Osteoblast (primary cell): ENCODE measurements around the gene DPYSL3. TPM values are rescaled to one million over a fixed set of nuclear protein-coding genes. Genes with fewer than 3 reads are reported as not detected.

Experiments used
- DNase-seq: peaks from one replicate; pipeline ENCODE4 v3.0.0; 2011; ENCODE audit warnings: low spot score, mixed read lengths; ENCODE audit not compliant: insufficient read length; ENCODE audit errors: missing footprints
- H2AFZ ChIP-seq: 2 replicates; pipeline ENCODE4 v1.6.0; 2011; ENCODE audit warnings: mild to moderate bottlenecking, low read length
- H3K27ac ChIP-seq: 2 replicates; pipeline ENCODE4 v1.5.1; 2011; ENCODE audit warnings: mild to moderate bottlenecking, low read depth, low read length, moderate library complexity
- H3K27me3 ChIP-seq: 2 replicates; pipeline ENCODE4 v1.6.0; 2012; ENCODE audit warnings: mild to moderate bottlenecking, control low read depth, inconsistent platforms, low read length, moderate library complexity; ENCODE audit not compliant: insufficient read depth
- H3K36me3 ChIP-seq: 2 replicates; pipeline ENCODE4 v1.5.1; 2011; ENCODE audit warnings: mild to moderate bottlenecking, low read length, control low read depth, moderate library complexity; ENCODE audit not compliant: insufficient read depth
- H3K4me1 ChIP-seq: 2 replicates; pipeline ENCODE4 v1.5.1; 2011; ENCODE audit warnings: mild to moderate bottlenecking, low read length, control low read depth, moderate library complexity; ENCODE audit not compliant: insufficient read depth
- H3K4me2 ChIP-seq: 2 replicates; pipeline ENCODE4 v1.6.0; 2011; ENCODE audit warnings: mild to moderate bottlenecking, low read length; ENCODE audit not compliant: insufficient read depth
- H3K4me3 ChIP-seq: fragments of 200-600 bp; sonication (generic); 3 replicates; pipeline ENCODE4 v1.5.1; 2012; ENCODE audit warnings: mild to moderate bottlenecking, low read length, inconsistent platforms; ENCODE audit not compliant: insufficient read depth
- H3K79me2 ChIP-seq: 2 replicates; pipeline ENCODE4 v1.6.0; 2012; ENCODE audit warnings: mild to moderate bottlenecking, low read length, control low read depth, inconsistent platforms; ENCODE audit not compliant: insufficient read depth
- H3K9me3 ChIP-seq: 2 replicates; pipeline ENCODE4 v1.5.1; 2011; ENCODE audit warnings: low read depth, low read length, control low read depth
- H4K20me1 ChIP-seq: 2 replicates; pipeline ENCODE4 v1.6.0; 2012; ENCODE audit warnings: mild to moderate bottlenecking, low read length, control low read depth; ENCODE audit not compliant: insufficient read depth
- total RNA-seq: library from RNA; depleted of rRNA; stranded (reverse); fragments of >200 nt; gene quantifications from 2 replicates; pipeline ENCODE4 v1.2.3, GENCODE V29; 2012
- TF ChIP-seq, protein P1 (sequence below): IDR thresholded peaks from 2 replicates; pipeline ENCODE4 v1.5.1; 2011; ENCODE audit warnings: mild to moderate bottlenecking, low read depth, low read length, moderate library complexity; ENCODE audit errors: extremely low read depth

DPYSL3 gene
- total RNA-seq, 1 donor, result 119 TPM

DNA sequence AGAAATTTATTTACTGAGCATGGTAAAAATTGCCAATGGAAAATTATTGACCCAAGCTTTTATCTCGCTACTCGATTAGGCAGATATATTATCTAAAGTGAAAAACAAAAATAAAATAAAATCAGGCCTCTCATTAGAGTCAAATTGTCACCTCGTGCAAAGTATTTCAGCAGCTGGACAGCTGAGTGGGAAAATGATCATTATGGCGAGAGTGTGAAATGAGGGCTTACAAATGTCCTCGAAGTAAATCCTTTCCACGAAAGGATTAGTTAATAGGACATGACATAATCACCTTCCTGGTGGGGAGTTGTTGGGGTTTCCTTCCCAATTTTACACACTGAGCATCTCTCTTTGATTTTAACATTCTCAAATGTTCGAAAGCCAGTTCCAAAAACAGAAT lies 5.4 kb upstream of the DPYSL3 start:
- H4K20me1 ChIP-seq, result no peaks in the 10 kb centered on the region
- no peaks in the 10 kb centered on the region for H3K27me3 ChIP-seq
- H3K79me2 ChIP-seq, result no peaks in the 10 kb centered on the region
- TF ChIP-seq, protein P1, sequence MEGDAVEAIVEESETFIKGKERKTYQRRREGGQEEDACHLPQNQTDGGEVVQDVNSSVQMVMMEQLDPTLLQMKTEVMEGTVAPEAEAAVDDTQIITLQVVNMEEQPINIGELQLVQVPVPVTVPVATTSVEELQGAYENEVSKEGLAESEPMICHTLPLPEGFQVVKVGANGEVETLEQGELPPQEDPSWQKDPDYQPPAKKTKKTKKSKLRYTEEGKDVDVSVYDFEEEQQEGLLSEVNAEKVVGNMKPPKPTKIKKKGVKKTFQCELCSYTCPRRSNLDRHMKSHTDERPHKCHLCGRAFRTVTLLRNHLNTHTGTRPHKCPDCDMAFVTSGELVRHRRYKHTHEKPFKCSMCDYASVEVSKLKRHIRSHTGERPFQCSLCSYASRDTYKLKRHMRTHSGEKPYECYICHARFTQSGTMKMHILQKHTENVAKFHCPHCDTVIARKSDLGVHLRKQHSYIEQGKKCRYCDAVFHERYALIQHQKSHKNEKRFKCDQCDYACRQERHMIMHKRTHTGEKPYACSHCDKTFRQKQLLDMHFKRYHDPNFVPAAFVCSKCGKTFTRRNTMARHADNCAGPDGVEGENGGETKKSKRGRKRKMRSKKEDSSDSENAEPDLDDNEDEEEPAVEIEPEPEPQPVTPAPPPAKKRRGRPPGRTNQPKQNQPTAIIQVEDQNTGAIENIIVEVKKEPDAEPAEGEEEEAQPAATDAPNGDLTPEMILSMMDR, result no peak
- no peak overlapping the region for H3K4me2 ChIP-seq
- DNase-seq, result no peak
- no peak overlapping the region for H3K27ac ChIP-seq
- H3K4me3 ChIP-seq, result no peak overlapping the region
- H3K9me3 ChIP-seq, result no peaks in the 10 kb centered on the region
- H3K36me3 ChIP-seq, result no peaks in the 10 kb centered on the region
- H2AFZ ChIP-seq, result no peak overlapping the region
- H3K4me1 ChIP-seq, result peaks cover 1% of the 10 kb centered on the region

DNA sequence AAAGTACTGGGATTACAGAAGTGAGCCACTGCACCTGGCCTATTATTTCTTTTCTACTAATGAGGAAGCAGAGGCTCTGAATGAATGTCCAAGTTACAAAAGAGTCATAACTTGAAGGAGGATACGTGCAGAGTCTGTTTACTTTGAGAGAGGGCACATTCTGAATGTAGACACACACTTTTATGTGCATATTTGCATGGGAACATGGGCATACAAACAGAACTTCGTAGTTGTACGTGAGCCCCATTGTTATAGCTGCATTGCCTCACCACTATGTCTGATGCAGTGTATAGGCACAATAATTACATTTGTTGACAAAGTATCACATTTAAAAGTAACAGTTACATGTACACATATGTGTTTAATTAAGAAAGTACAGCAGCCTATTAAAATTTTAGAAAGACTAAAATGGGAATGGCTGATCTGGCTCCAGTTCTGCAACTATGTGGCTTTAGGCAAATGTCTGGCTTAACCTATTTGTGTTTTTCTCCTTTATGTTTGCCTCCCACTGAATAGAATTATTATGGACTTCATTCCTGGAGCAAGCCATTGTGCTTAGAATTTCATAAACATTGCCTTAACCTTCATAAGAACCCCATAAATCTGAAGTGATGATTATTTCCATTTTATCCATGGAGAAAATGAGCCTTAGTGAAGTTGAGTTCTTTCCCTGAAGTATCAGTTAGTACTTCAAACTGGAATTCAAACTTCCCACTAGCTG lies 3.0 kb upstream of the DPYSL3 start:
- Histone ChIP-seq H3K36me3 (no peaks in the 10 kb centered on the region), H3K27me3 (no peaks in the 10 kb centered on the region), H4K20me1 (no peaks in the 10 kb centered on the region), H3K4me3 (no peak overlapping the region), H2AFZ (no peak overlapping the region), H3K9me3 (no peaks in the 10 kb centered on the region), H3K4me2 (no peak overlapping the region), H3K79me2 (peaks cover 14% of the 10 kb centered on the region), H3K4me1 (peaks cover 10% of the 10 kb centered on the region), H3K27ac (no peak overlapping the region)
- no peak for DNase-seq
- TF ChIP-seq, protein P1, result no peak

DNA sequence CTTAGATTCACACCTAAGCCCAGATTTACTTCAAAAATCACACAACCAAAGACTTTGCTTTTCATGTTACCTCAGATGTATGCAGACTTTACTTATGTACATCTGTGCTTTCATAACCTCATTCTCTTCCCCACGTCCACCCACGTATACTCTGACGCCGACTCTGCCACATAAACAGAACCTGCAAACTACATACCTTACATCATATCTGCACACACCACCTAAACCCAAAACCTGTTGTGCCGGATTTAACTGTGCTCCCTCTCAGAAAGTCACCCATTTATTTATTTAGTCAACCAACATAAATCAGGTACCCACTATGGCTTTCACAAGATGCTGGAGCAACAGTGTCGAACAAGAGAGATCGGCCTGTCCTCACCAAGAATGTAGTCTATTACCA lies 1.0 kb upstream of the DPYSL3 start:
- Histone ChIP-seq H2AFZ (no peak overlapping the region), H3K4me2 (no peak overlapping the region), H4K20me1 (no peaks in the 10 kb centered on the region), H3K27ac (no peak overlapping the region), H3K4me3 (no peak overlapping the region), H3K4me1 (peaks cover 19% of the 10 kb centered on the region), H3K36me3 (no peaks in the 10 kb centered on the region), H3K9me3 (no peaks in the 10 kb centered on the region), H3K79me2 (peaks cover 28% of the 10 kb centered on the region), H3K27me3 (no peaks in the 10 kb centered on the region)
- no peak for DNase-seq
- TF ChIP-seq, protein P1, result no peak

DNA sequence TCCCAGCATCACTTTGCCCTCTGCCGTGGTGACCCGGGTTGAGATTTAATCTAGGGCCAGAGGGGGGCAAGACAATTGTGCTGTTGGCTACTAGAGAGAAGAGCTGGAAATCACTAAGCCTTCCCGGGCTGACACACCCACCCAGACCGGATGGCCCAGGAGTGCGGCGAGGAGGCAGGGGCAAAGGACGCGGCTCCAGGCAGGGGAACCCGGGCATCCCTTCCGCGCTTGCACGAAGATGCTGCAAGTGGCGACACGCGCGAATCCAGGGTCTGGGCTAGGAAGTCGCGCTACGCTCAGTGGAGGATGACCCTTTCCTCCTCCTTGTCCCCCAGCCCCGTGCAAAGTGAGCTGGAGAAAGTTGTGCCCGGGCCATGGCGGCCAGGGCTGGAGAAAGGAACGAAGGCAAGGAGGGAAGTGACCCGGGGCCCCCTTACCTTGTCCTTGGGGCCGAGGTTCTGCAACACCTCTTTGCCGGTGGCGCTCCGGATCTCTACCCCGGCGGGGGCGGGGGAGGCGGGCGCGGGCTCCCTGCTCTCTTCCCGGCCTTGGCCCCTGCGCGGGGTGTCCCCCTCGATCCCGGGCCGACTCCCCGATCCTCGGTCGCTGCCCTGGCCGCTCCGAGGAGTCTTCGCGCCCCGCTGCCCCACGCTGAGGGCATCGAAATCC lies 693 bp downstream of the DPYSL3 start:
- no peaks in the 10 kb centered on the region for H3K27me3 ChIP-seq
- H3K27ac ChIP-seq, result peak overlapping the region; percentile 74
- peak overlapping the region; percentile 76 for H3K4me2 ChIP-seq
- H3K4me1 ChIP-seq, result peaks cover 27% of the 10 kb centered on the region
- H3K4me3 ChIP-seq, result peak overlapping the region; percentile 75
- H2AFZ ChIP-seq, result peak overlapping the region; percentile 53
- H3K79me2 ChIP-seq, result peaks cover 32% of the 10 kb centered on the region
- DNase-seq, result peak; percentile 43
- no peaks in the 10 kb centered on the region for H4K20me1 ChIP-seq
- H3K36me3 ChIP-seq, result no peaks in the 10 kb centered on the region
- H3K9me3 ChIP-seq, result no peaks in the 10 kb centered on the region
- TF ChIP-seq, protein P1, result no peak
